GM21528 (cell line): ENCODE measurements around the gene MSANTD1.

Source experiments
- ATAC-seq: cut with Tn5 transposase; IDR thresholded peaks from one replicate; pipeline ENCODE4 v1.9.1; 2021; ENCODE audit warnings: mild to moderate bottlenecking, moderate library complexity; ENCODE audit not compliant: unreplicated experiment, low FRiP score

The MSANTD1 gene

GRCh38 chr4:3231471-3231870, 17.5 kb upstream of the MSANTD1 start:
- no peak for ATAC-seq

GRCh38 chr4:3232001-3232400, 17.0 kb upstream of the MSANTD1 start:
- ATAC-seq, result no peak

GRCh38 chr4:3232871-3233271, 16.1 kb upstream of the MSANTD1 start:
- no peak for ATAC-seq

GRCh38 chr4:3233391-3234071, 15.4 kb upstream of the MSANTD1 start:
- no peak for ATAC-seq

GRCh38 chr4:3234171-3235029, 14.6 kb upstream of the MSANTD1 start:
- no peak for ATAC-seq

- ATAC-seq, result no peak
These were observed 14.0 kb upstream of the MSANTD1 start for GRCh38 chr4:3235030-3235345.

- no peak for ATAC-seq
These were observed 13.4 kb upstream of the MSANTD1 start for GRCh38 chr4:3235581-3235980.

- ATAC-seq, result no peak
These were observed 12.6 kb upstream of the MSANTD1 start for GRCh38 chr4:3236326-3236878.

- no peak for ATAC-seq
These were observed 11.7 kb upstream of the MSANTD1 start for GRCh38 chr4:3237266-3237665.

- ATAC-seq, result no peak
These were observed 11.0 kb upstream of the MSANTD1 start for GRCh38 chr4:3237712-3238560.

GRCh38 chr4:3238721-3239120, 10.2 kb upstream of the MSANTD1 start:
- no peak for ATAC-seq

GRCh38 chr4:3239303-3239702, 9.7 kb upstream of the MSANTD1 start:
- no peak for ATAC-seq

- ATAC-seq, result no peak
These were observed 8.7 kb upstream of the MSANTD1 start for GRCh38 chr4:3239998-3240920.

GRCh38 chr4:3240936-3241522, 7.9 kb upstream of the MSANTD1 start:
- ATAC-seq, result no peak

GRCh38 chr4:3241898-3242524, 6.9 kb upstream of the MSANTD1 start:
- ATAC-seq, result no peak

GRCh38 chr4:3243136-3243780, 5.7 kb upstream of the MSANTD1 start:
- ATAC-seq, result no peak

- no peak for ATAC-seq
These were observed 5.0 kb upstream of the MSANTD1 start for GRCh38 chr4:3244002-3244401.

GRCh38 chr4:3244747-3245146, 4.2 kb upstream of the MSANTD1 start:
- ATAC-seq, result no peak

- no peak for ATAC-seq
These were observed 3.3 kb upstream of the MSANTD1 start for GRCh38 chr4:3245676-3246075.
